GM23338 (cell line): ENCODE results near the gene INTS3. TPM values are rescaled to one million over a fixed set of nuclear protein-coding genes. Genes with fewer than 3 reads are reported as not detected.

Experiments used
- ATAC-seq: fragments of 200-7000 bp; cut with Tn5 transposase; 3 replicates; pipeline ENCODE4 v1.9.1; 2020
- DNase-seq: peaks from one replicate; pipeline ENCODE4 v3.0.0-alpha.2; 2015; ENCODE audit warnings: low spot score
- H2AFZ ChIP-seq: fragments of 200-600 bp; sonication (generic); 2 replicates; pipeline ENCODE4 v1.8.0; 2016; ENCODE audit warnings: antibody characterized with exemption, mild to moderate bottlenecking, moderate library complexity
- H3F3A ChIP-seq: fragments of 200-600 bp; sonication (generic); replicated peaks from 2 replicates; pipeline ENCODE4 v1.8.0; 2017; ENCODE audit warnings: antibody characterized with exemption, mixed run types, low read depth
- H3K27ac ChIP-seq: fragments of 200-600 bp; sonication (generic); 2 replicates; pipeline ENCODE4 v1.6.1; 2016; ENCODE audit warnings: low read depth
- H3K27me3 ChIP-seq: fragments of 200-600 bp; sonication (generic); 2 replicates; pipeline ENCODE4 v1.8.0; 2016; ENCODE audit warnings: mild to moderate bottlenecking, mixed run types, moderate library complexity; ENCODE audit not compliant: insufficient read depth
- H3K36me3 ChIP-seq: fragments of 200-600 bp; sonication (generic); 2 replicates; pipeline ENCODE4 v1.8.0; 2016; ENCODE audit warnings: mild to moderate bottlenecking; ENCODE audit not compliant: insufficient read depth
- H3K4me1 ChIP-seq: fragments of 200-600 bp; sonication (generic); 2 replicates; pipeline ENCODE4 v1.8.0; 2016; ENCODE audit warnings: mild to moderate bottlenecking, moderate library complexity; ENCODE audit not compliant: insufficient read depth
- H3K4me2 ChIP-seq: fragments of 200-600 bp; sonication (generic); 2 replicates; pipeline ENCODE4 v1.7.1; 2017; ENCODE audit warnings: mixed run types
- H3K4me3 ChIP-seq: fragments of 200-600 bp; sonication (generic); 2 replicates; pipeline ENCODE4 v1.6.1; 2016; ENCODE audit warnings: mixed run types
- H3K79me2 ChIP-seq: fragments of 200-600 bp; sonication (generic); replicated peaks from 2 replicates; pipeline ENCODE4 v1.8.0; 2017; ENCODE audit warnings: mild to moderate bottlenecking; ENCODE audit not compliant: insufficient read depth
- H3K9me2 ChIP-seq: fragments of 200-600 bp; sonication (generic); 2 replicates; pipeline ENCODE4 v1.8.0; 2017; ENCODE audit not compliant: insufficient read depth
- H4K20me1 ChIP-seq: fragments of 200-600 bp; sonication (generic); replicated peaks from 2 replicates; pipeline ENCODE4 v1.8.0; 2017; ENCODE audit warnings: mild to moderate bottlenecking; ENCODE audit not compliant: insufficient read depth
- H3K27ac Mint-ChIP-seq: 2 replicates; pipeline ENCODE4 v1.8.0; 2020; ENCODE audit warnings: inconsistent platforms, mild to moderate bottlenecking, moderate library complexity, mixed read lengths
- H3K27me3 Mint-ChIP-seq: 3 replicates; pipeline ENCODE4 v1.8.0; 2022; ENCODE audit warnings: low read depth, mild to moderate bottlenecking, moderate library complexity, mixed read lengths, inconsistent platforms; ENCODE audit not compliant: insufficient read depth, poor library complexity
- H3K36me3 Mint-ChIP-seq: 3 replicates; pipeline ENCODE4 v1.8.0; 2021; ENCODE audit warnings: low read depth, mild to moderate bottlenecking, inconsistent platforms, moderate library complexity, mixed read lengths
- H3K4me1 Mint-ChIP-seq: 3 replicates; pipeline ENCODE4 v1.8.0; 2020; ENCODE audit warnings: mild to moderate bottlenecking, inconsistent platforms, mixed read lengths
- H3K4me3 Mint-ChIP-seq: 3 replicates; pipeline ENCODE4 v1.8.0; 2021; ENCODE audit warnings: moderate library complexity, mild to moderate bottlenecking, inconsistent platforms, mixed read lengths
- H3K9me3 Mint-ChIP-seq: 3 replicates; pipeline ENCODE4 v1.8.0; 2020; ENCODE audit warnings: moderate library complexity, mild to moderate bottlenecking, inconsistent platforms, mixed read lengths
- EZH2 ChIP-seq: fragments of 200-600 bp; sonication (generic); IDR thresholded peaks from one replicate; pipeline ENCODE4 v1.8.0; 2017; ENCODE audit warnings: antibody characterized with exemption, mild to moderate bottlenecking, low read depth; ENCODE audit not compliant: unreplicated experiment
- STAT1 ChIP-seq: IDR thresholded peaks from one replicate; pipeline ENCODE4 v1.6.1; 2016; ENCODE audit warnings: antibody characterized with exemption; ENCODE audit not compliant: unreplicated experiment
- ZNF114 ChIP-seq: fragments of 250-450 bp; sonication (Bioruptor Pico); IDR thresholded peaks from 2 replicates; pipeline ENCODE4 v1.5.0; 2020; ENCODE audit warnings: mild to moderate bottlenecking, moderate library complexity
- ZNF331 ChIP-seq: fragments of 250-450 bp; sonication (Bioruptor Pico); IDR thresholded peaks from 2 replicates; pipeline ENCODE4 v1.5.0; 2020; ENCODE audit warnings: low read depth, mild to moderate bottlenecking, moderate library complexity
- polyA plus RNA-seq: library from polyadenylated mRNA; unstranded; fragments of >200 nt; fragmentation: Nextera tagmentation; extraction: Ambion mirVana; gene quantifications from 2 replicates; pipeline ENCODE4 v1.2.1, GENCODE V29; 2016
- total RNA-seq: library from RNA; depleted of rRNA; stranded (reverse); fragments of >200 nt; shearing (Covaris generic); gene quantifications from 2 replicates; pipeline ENCODE4 v1.2.3, GENCODE V29; 2014
- TF ChIP-seq, protein P1 (sequence below): IDR thresholded peaks from one replicate; pipeline ENCODE4 v1.6.1; 2018; ENCODE audit warnings: antibody characterized with exemption; ENCODE audit not compliant: unreplicated experiment
- TF ChIP-seq, protein P2 (sequence below): fragments of 250-450 bp; sonication (Bioruptor Pico); IDR thresholded peaks from 2 replicates; pipeline ENCODE4 v1.5.0; 2020; ENCODE audit warnings: mild to moderate bottlenecking, moderate library complexity
- TF ChIP-seq, protein P3 (sequence below), 2 experiments: fragments of 200-600 bp in 1 of 2; sonication (generic) in 1 of 2; conservative IDR thresholded peaks; 2 replicates each; pipeline versions ENCODE4 v1.5.1 to v1.6.1; 2016 to 2017; ENCODE audit warnings: antibody characterized with exemption in 2 of 2, low read depth in 2 of 2, mild to moderate bottlenecking in 2 of 2, moderate library complexity in 1 of 2

INTS3 gene
- total and polyA plus RNA-seq, 2 experiments from 2014 or later, result 22.7 to 51.3 TPM

DNA sequence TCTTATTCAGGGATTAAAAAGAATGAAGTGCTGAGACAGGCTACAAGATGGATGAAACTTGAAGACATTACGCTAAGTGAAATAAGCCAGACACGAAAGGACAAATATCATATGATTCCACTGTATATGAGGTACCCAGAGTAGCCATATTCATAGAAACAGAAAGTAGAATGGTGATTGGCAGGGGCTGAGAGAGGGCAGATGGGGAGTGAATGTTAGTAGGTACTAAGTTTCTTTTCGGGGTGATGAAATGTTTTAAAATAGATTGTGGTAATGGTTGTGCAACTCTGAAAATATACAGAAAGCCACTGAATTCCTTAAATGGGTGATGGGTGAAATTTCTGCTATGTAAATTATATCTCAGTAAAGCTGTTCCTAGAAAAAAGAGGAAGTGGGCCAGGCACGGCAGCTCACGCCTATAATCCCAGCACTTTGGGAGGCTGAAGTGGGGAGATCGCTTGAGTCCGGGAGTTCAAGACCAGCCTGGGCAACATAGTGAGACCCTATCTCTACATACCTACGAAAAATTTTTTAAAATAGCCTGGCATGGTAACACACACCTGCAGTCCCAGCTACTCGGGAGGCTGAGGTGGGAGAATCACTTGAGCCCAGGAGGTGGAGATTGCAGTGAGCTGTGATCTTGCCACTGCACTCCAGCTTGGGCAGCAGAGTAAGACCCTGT is 63.3 kb downstream of the INTS3 start:
- peaks cover 15% of the 10 kb centered on the region for H3K27me3 Mint-ChIP-seq
- Histone ChIP-seq H4K20me1 (no peaks in the 10 kb centered on the region), H3K4me3 (no peak overlapping the region), H3K9me2 (no peaks in the 10 kb centered on the region), H3K4me1 (peaks cover 19% of the 10 kb centered on the region), H3K27ac (no peak overlapping the region), H2AFZ (peak overlapping the region; percentile 90; the same call in 1 of the 2 replicates), H3K27me3 (no peaks in the 10 kb centered on the region), H3K36me3 (no peaks in the 10 kb centered on the region), H3K4me2 (no peak overlapping the region), H3K79me2 (no peaks in the 10 kb centered on the region), H3F3A (0 out of 2 replicates have a peak, but pooled peaks cover 12% of the 10 kb centered on the region)
- no peaks in the 10 kb centered on the region for H3K9me3 Mint-ChIP-seq
- ATAC-seq, result no peak
- no peaks in the 10 kb centered on the region for H3K36me3 Mint-ChIP-seq
- TF ChIP-seq, protein P1, sequence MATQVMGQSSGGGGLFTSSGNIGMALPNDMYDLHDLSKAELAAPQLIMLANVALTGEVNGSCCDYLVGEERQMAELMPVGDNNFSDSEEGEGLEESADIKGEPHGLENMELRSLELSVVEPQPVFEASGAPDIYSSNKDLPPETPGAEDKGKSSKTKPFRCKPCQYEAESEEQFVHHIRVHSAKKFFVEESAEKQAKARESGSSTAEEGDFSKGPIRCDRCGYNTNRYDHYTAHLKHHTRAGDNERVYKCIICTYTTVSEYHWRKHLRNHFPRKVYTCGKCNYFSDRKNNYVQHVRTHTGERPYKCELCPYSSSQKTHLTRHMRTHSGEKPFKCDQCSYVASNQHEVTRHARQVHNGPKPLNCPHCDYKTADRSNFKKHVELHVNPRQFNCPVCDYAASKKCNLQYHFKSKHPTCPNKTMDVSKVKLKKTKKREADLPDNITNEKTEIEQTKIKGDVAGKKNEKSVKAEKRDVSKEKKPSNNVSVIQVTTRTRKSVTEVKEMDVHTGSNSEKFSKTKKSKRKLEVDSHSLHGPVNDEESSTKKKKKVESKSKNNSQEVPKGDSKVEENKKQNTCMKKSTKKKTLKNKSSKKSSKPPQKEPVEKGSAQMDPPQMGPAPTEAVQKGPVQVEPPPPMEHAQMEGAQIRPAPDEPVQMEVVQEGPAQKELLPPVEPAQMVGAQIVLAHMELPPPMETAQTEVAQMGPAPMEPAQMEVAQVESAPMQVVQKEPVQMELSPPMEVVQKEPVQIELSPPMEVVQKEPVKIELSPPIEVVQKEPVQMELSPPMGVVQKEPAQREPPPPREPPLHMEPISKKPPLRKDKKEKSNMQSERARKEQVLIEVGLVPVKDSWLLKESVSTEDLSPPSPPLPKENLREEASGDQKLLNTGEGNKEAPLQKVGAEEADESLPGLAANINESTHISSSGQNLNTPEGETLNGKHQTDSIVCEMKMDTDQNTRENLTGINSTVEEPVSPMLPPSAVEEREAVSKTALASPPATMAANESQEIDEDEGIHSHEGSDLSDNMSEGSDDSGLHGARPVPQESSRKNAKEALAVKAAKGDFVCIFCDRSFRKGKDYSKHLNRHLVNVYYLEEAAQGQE, result no peak
- DNase-seq, result no peak
- H3K4me1 Mint-ChIP-seq, result peaks cover 31% of the 10 kb centered on the region
- no peak overlapping the region for H3K4me3 Mint-ChIP-seq
- no peak overlapping the region for H3K27ac Mint-ChIP-seq

DNA sequence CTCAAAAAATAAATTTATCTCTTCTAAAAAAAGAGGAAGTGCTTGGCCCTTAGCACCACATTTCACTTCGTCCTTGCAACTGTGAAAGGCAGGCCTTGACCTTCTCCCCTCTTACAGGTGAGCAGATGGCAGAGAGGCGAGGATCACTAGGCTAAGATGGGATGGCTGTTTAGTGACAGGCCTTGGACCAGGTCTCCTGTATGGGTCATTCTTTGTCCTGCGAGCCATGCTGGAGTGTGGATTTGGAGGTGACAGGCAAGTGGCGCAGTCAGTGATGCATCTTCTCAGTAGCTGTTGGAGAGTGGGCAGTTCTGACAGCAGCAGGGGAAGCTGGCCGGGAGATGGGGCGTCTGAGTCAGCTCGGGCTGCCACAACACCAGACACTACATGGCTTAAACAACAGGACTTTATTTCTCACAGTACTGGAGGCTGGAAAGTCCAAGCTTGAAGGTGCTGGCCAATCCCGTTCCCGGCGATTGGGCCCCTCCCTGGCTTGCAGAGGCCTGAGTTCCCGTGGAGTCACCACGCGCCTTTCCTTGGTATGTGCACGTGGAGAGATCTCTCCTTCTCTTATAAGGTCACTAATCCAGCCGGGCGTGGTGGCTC is 63.9 kb downstream of the INTS3 start:
- Histone ChIP-seq H3K4me2 (no peak overlapping the region), H3K79me2 (no peaks in the 10 kb centered on the region), H3K36me3 (no peaks in the 10 kb centered on the region), H3K27me3 (no peaks in the 10 kb centered on the region), H3K27ac (no peak overlapping the region), H3K9me2 (no peaks in the 10 kb centered on the region), H4K20me1 (0 out of 2 replicates have a peak, but pooled peaks cover 2% of the 10 kb centered on the region), H3K4me3 (no peak overlapping the region), H3K4me1 (peaks cover 19% of the 10 kb centered on the region), H3F3A (0 out of 2 replicates have a peak, but pooled peaks cover 12% of the 10 kb centered on the region), H2AFZ (peak overlapping the region; percentile 38; the same call in 1 of the 2 replicates)
- DNase-seq (no peak), ATAC-seq (no peak)
- no peak overlapping the region for H3K4me3 Mint-ChIP-seq
- H3K36me3 Mint-ChIP-seq, result no peaks in the 10 kb centered on the region
- H3K27me3 Mint-ChIP-seq, result peaks cover 16% of the 10 kb centered on the region
- H3K9me3 Mint-ChIP-seq, result no peaks in the 10 kb centered on the region
- H3K4me1 Mint-ChIP-seq, result peaks cover 31% of the 10 kb centered on the region
- no peak overlapping the region for H3K27ac Mint-ChIP-seq
- TF ChIP-seq, protein P2, sequence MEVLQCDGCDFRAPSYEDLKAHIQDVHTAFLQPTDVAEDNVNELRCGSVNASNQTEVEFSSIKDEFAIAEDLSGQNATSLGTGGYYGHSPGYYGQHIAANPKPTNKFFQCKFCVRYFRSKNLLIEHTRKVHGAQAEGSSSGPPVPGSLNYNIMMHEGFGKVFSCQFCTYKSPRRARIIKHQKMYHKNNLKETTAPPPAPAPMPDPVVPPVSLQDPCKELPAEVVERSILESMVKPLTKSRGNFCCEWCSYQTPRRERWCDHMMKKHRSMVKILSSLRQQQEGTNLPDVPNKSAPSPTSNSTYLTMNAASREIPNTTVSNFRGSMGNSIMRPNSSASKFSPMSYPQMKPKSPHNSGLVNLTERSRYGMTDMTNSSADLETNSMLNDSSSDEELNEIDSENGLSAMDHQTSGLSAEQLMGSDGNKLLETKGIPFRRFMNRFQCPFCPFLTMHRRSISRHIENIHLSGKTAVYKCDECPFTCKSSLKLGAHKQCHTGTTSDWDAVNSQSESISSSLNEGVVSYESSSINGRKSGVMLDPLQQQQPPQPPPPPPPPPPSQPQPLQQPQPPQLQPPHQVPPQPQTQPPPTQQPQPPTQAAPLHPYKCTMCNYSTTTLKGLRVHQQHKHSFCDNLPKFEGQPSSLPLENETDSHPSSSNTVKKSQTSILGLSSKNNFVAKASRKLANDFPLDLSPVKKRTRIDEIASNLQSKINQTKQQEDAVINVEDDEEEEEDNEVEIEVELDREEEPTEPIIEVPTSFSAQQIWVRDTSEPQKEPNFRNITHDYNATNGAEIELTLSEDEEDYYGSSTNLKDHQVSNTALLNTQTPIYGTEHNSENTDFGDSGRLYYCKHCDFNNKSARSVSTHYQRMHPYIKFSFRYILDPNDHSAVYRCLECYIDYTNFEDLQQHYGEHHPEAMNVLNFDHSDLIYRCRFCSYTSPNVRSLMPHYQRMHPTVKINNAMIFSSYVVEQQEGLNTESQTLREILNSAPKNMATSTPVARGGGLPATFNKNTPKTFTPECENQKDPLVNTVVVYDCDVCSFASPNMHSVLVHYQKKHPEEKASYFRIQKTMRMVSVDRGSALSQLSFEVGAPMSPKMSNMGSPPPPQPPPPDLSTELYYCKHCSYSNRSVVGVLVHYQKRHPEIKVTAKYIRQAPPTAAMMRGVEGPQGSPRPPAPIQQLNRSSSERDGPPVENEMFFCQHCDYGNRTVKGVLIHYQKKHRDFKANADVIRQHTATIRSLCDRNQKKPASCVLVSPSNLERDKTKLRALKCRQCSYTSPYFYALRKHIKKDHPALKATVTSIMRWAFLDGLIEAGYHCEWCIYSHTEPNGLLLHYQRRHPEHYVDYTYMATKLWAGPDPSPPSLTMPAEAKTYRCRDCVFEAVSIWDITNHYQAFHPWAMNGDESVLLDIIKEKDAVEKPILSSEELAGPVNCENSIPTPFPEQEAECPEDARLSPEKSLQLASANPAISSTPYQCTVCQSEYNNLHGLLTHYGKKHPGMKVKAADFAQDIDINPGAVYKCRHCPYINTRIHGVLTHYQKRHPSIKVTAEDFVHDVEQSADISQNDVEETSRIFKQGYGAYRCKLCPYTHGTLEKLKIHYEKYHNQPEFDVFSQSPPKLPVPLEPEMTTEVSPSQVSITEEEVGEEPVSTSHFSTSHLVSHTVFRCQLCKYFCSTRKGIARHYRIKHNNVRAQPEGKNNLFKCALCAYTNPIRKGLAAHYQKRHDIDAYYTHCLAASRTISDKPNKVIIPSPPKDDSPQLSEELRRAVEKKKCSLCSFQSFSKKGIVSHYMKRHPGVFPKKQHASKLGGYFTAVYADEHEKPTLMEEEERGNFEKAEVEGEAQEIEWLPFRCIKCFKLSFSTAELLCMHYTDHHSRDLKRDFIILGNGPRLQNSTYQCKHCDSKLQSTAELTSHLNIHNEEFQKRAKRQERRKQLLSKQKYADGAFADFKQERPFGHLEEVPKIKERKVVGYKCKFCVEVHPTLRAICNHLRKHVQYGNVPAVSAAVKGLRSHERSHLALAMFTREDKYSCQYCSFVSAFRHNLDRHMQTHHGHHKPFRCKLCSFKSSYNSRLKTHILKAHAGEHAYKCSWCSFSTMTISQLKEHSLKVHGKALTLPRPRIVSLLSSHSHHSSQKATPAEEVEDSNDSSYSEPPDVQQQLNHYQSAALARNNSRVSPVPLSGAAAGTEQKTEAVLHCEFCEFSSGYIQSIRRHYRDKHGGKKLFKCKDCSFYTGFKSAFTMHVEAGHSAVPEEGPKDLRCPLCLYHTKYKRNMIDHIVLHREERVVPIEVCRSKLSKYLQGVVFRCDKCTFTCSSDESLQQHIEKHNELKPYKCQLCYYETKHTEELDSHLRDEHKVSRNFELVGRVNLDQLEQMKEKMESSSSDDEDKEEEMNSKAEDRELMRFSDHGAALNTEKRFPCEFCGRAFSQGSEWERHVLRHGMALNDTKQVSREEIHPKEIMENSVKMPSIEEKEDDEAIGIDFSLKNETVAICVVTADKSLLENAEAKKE, result no peak
- TF ChIP-seq EZH2 (no peak), STAT1 (no peak), ZNF331 (CRISPR knock-in tag) (no peak), ZNF114 (CRISPR knock-in tag) (no peak)
- TF ChIP-seq, protein P3, sequence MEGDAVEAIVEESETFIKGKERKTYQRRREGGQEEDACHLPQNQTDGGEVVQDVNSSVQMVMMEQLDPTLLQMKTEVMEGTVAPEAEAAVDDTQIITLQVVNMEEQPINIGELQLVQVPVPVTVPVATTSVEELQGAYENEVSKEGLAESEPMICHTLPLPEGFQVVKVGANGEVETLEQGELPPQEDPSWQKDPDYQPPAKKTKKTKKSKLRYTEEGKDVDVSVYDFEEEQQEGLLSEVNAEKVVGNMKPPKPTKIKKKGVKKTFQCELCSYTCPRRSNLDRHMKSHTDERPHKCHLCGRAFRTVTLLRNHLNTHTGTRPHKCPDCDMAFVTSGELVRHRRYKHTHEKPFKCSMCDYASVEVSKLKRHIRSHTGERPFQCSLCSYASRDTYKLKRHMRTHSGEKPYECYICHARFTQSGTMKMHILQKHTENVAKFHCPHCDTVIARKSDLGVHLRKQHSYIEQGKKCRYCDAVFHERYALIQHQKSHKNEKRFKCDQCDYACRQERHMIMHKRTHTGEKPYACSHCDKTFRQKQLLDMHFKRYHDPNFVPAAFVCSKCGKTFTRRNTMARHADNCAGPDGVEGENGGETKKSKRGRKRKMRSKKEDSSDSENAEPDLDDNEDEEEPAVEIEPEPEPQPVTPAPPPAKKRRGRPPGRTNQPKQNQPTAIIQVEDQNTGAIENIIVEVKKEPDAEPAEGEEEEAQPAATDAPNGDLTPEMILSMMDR (conservative IDR thresholded peaks at IDR 0.05; ENCODE audit: low read depth in 2 of 2), result no peak
